ENCODE results near the gene ENDOD1. TPM values are rescaled to one million over a fixed set of nuclear protein-coding genes. Genes with fewer than 3 reads are reported as not detected.

ENDOD1 gene
- total RNA-seq: 25.5 and 25.7 TPM in 2 replicates

GRCh38 chr11:95089620-95090542 is at the start of gene ENDOD1:
TSS of gene ENDOD1 (plus strand) at chr11:95089846. CDS start at chr11:95089928, 82 bp downstream.

GRCh38 chr11:95049122-95049521 is 40.5 kb upstream of the ENDOD1 start, which contains the start of gene KDM4F:
TSS of gene KDM4F (plus strand) at chr11:95049422.

GRCh38 chr11:95066716-95067038 is 23.0 kb upstream of the ENDOD1 start, which contains the start of gene SRSF8:
TSS of gene SRSF8 (plus strand) at chr11:95066919. CDS start at chr11:95067227, 308 bp downstream.

Other genes with a start within 250 kb of the ENDOD1 start
- 20.9 and 23.3 TPM in 2 replicates for gene CWC15, start 116.3 kb upstream of the ENDOD1 start, total RNA-seq
- gene KDM4D, start 116.1 kb upstream of the ENDOD1 start, total RNA-seq: 0.49 and 0.97 TPM in 2 replicates
- gene KDM4E, start 64.6 kb upstream of the ENDOD1 start, total RNA-seq: not detected in 2 replicates
- gene KDM4F, start 40.4 kb upstream of the ENDOD1 start, total RNA-seq: not detected in 2 replicates
- 17.4 and 20.9 TPM in 2 replicates for gene SRSF8, start 22.9 kb upstream of the ENDOD1 start, total RNA-seq
- gene SESN3, start 141.4 kb downstream of the ENDOD1 start, total RNA-seq: 15.8 and 24.7 TPM in 2 replicates

Measured in hair follicle dermal papilla cell (primary cell).